ENCODE data around the gene ORM2.

DNA sequence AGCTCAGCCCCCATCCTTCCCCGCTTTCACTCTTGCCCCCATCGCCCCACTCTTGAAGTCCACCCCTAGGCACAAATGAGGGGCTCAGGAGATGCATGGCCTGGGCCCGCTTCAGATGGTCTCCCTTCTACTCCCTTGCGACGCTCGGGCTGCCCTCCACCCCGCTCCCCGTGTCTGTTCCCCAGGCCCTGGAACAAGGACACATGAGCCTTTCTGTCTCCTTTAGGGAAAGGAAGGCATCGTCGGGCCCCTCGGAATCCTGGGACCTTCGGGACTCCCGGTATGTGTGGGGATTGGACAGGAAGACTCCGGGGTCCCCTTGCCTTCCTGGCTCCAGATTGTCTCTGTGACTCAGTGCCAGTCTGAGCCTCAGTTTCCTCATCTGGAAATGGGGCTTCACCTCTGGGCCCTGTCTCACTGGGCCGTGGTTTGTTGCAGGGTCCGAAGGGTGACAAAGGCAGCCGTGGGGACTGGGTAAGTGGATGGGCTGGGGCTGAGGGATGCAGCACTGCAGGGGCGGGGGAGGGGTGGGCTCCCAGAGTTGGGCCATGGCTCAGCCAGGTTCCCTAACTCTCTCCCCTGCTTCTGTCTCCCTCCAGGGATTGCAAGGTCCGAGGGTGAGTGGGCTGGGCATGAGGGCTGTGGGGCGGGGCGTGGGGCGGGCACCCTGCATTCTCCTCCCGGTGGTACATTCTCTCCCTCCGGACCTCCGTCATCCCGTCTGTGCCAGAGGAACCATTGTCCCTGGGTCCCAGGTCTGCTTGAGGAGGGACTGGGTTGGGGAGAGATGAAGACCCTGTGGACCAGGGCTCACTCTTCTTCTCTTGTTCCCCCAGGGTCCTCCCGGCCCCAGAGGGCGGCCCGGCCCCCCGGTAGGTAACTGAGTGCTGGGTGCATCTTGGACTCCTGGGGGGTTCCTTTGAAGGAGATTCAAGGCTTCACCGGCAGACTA is 28.5 kb upstream of the ORM2 start:
- TF ChIP-seq, protein P1, sequence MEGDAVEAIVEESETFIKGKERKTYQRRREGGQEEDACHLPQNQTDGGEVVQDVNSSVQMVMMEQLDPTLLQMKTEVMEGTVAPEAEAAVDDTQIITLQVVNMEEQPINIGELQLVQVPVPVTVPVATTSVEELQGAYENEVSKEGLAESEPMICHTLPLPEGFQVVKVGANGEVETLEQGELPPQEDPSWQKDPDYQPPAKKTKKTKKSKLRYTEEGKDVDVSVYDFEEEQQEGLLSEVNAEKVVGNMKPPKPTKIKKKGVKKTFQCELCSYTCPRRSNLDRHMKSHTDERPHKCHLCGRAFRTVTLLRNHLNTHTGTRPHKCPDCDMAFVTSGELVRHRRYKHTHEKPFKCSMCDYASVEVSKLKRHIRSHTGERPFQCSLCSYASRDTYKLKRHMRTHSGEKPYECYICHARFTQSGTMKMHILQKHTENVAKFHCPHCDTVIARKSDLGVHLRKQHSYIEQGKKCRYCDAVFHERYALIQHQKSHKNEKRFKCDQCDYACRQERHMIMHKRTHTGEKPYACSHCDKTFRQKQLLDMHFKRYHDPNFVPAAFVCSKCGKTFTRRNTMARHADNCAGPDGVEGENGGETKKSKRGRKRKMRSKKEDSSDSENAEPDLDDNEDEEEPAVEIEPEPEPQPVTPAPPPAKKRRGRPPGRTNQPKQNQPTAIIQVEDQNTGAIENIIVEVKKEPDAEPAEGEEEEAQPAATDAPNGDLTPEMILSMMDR (IDR thresholded peaks at IDR 0.05): no peak
- TF ChIP-seq POLR2A (IDR thresholded peaks at IDR 0.05): no peak
